Fibroblast of lung (primary cell): ENCODE results near the gene RAP1GAP2. TPM values are rescaled to one million over a fixed set of nuclear protein-coding genes. Genes with fewer than 3 reads are reported as not detected.
"Not testable (repeated sequence)": the region's sequence is repeated elsewhere in the genome, so short reads cannot be mapped to it uniquely, and the experiment has no call there.

Experiments used
- DNase-seq, 2 donors: peaks; one replicate each; pipeline versions ENCODE4 v3.0.0 to v3.0.0-alpha.2; 2010; ENCODE audit warnings: low read depth in 2 of 2
- H2AFZ ChIP-seq: 2 replicates; pipeline ENCODE4 v1.5.1; 2012; ENCODE audit warnings: low read length, control low read depth, inconsistent platforms
- H3K27ac ChIP-seq: 2 replicates; pipeline ENCODE4 v1.5.1; 2011; ENCODE audit warnings: low read length, control low read depth; ENCODE audit not compliant: insufficient read depth
- H3K27me3 ChIP-seq: 2 replicates; pipeline ENCODE4 v1.5.1; 2011; ENCODE audit warnings: mild to moderate bottlenecking, low read length; ENCODE audit not compliant: control insufficient read depth, insufficient read depth
- H3K36me3 ChIP-seq: 2 replicates; pipeline ENCODE4 v1.5.1; 2011; ENCODE audit warnings: low read length; ENCODE audit not compliant: control insufficient read depth, insufficient read depth
- H3K4me1 ChIP-seq: 2 replicates; pipeline ENCODE4 v1.5.1; 2011; ENCODE audit warnings: low read length; ENCODE audit not compliant: control insufficient read depth, insufficient read depth; ENCODE audit errors: extremely low read depth
- H3K4me2 ChIP-seq: 2 replicates; pipeline ENCODE4 v1.5.1; 2011; ENCODE audit warnings: low read length, control low read depth; ENCODE audit not compliant: insufficient read depth; ENCODE audit errors: extremely low read depth
- H3K4me3 ChIP-seq, 4 experiments: fragments of 200-600 bp in 1 of 4; sonication (generic) in 1 of 4; replicated peaks in 1 of 4; 2 replicates each; pipeline ENCODE4 v1.5.1; 2011 to 2016; ENCODE audit warnings: low read length in 4 of 4, low read depth in 3 of 4, mild to moderate bottlenecking in 3 of 4, control low read depth in 2 of 4, inconsistent platforms in 1 of 4, mixed read lengths in 1 of 4; ENCODE audit not compliant: insufficient read depth in 1 of 4; ENCODE audit errors: control extremely low read depth in 1 of 4
- H3K79me2 ChIP-seq: 2 replicates; pipeline ENCODE4 v1.5.1; 2012; ENCODE audit warnings: mild to moderate bottlenecking, low read length, inconsistent platforms; ENCODE audit not compliant: control insufficient read depth, insufficient read depth
- H3K9ac ChIP-seq: 2 replicates; pipeline ENCODE4 v1.5.1; 2011; ENCODE audit warnings: mild to moderate bottlenecking, low read length, control low read depth; ENCODE audit not compliant: insufficient read depth
- H3K9me3 ChIP-seq: 2 replicates; pipeline ENCODE4 v1.5.1; 2012; ENCODE audit warnings: low read depth, low read length; ENCODE audit not compliant: control insufficient read depth, insufficient read depth
- H4K20me1 ChIP-seq: 2 replicates; pipeline ENCODE4 v1.5.1; 2011; ENCODE audit warnings: low read length; ENCODE audit not compliant: control insufficient read depth, insufficient read depth; ENCODE audit errors: extremely low read depth
- polyA plus RNA-seq, 2 donors: library from polyadenylated mRNA; depleted of rRNA in 1 of 2; stranded (reverse) in 1 of 2; unstranded in 1 of 2; fragments of >200 nt; gene quantifications; 2 replicates each; pipeline ENCODE4 v1.2.1, GENCODE V29; 2011 to 2012; ENCODE audit warnings: missing spikeins in 1 of 2
- total RNA-seq: library from RNA; depleted of rRNA; stranded (reverse); fragments of >200 nt; gene quantifications from 2 replicates; pipeline ENCODE4 v1.2.1, GENCODE V29; 2014

Gene RAP1GAP2
- total and polyA plus RNA-seq, 2 donors (not counting 1 experiment from before 2014, with no cell fraction given) = 0.33 to 0.99 TPM

DNA sequence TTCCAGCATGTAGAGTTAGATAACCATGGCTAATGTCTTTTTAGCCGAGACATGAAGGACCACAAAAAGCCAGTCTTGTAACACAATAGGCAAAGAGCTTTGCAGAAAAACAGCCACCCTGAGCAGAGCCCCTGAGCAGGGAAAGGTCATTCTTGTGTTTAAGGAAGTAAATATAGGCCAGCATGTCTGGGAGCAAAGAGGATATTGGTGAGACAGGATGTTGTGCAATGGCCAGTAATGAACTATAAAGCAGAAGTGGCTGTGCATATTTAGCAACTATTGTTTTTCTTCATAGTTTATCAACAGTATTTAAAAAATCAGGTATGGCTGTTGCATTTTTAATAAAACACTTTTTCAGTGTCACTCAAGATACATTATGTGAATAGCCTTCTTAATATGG is 269.0 kb downstream of the RAP1GAP2 start:
- not testable (repeated sequence) for H3K4me3 ChIP-seq, H3K9ac ChIP-seq, H3K4me2 ChIP-seq, H3K4me1 ChIP-seq, DNase-seq, H3K36me3 ChIP-seq, H3K9me3 ChIP-seq, H2AFZ ChIP-seq, H3K27ac ChIP-seq, H3K79me2 ChIP-seq, H4K20me1 ChIP-seq, H3K27me3 ChIP-seq

DNA sequence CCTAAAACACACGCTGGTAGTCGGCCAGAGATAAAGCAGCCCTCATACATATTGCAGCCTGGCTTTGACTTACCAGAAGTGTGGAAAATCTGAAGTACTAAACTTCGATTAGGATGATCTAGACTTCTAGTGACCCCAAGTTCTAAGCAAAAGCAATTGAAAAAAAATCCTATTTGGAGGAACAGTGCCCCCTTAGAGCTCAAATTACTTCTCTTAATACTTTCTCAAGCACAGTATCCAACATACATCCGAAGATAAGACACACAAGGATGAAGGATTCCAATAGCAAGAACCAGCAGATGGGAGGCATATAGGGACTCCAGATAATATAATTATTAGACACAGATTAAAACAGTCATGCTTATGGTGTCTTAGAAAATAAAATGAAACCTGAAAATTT is 277.6 kb downstream of the RAP1GAP2 start:
- DNase-seq = not testable (repeated sequence)

More for the DNA sequence above, 277.6 kb downstream of the RAP1GAP2 start:
- not testable (repeated sequence) for H3K36me3 ChIP-seq, H3K9ac ChIP-seq, H3K9me3 ChIP-seq, H3K4me1 ChIP-seq, H3K4me3 ChIP-seq, H2AFZ ChIP-seq, H3K4me2 ChIP-seq, H3K27ac ChIP-seq, H3K79me2 ChIP-seq, H4K20me1 ChIP-seq, H3K27me3 ChIP-seq

Other genes starting within 250 kb of the RAP1GAP2 start
- gene PAFAH1B1, start 202.8 kb upstream of the RAP1GAP2 start, total RNA-seq = 78.6 and 108 TPM in 2 replicates
- gene PAFAH1B1, start 202.8 kb upstream of the RAP1GAP2 start, polyA plus RNA-seq = 87.7 and 107 TPM in 2 replicates
- 28.2 and 29.4 TPM in 2 replicates for gene CLUH, start 84.7 kb upstream of the RAP1GAP2 start, total RNA-seq
- gene CLUH, start 84.7 kb upstream of the RAP1GAP2 start, polyA plus RNA-seq = 10.5 and 19.2 TPM in 2 replicates
- not detected in 2 replicates for gene CCDC92B, start 46.8 kb upstream of the RAP1GAP2 start, total RNA-seq
- not detected in 2 replicates for gene CCDC92B, start 46.8 kb upstream of the RAP1GAP2 start, polyA plus RNA-seq